Testis (tissue), 2 donors: ENCODE measurements around the gene SLC25A20.

Experiments used
- CTCF ChIP-seq, 3 experiments: fragments of 450-650 bp in 2 of 3; fragments of 200-600 bp in 1 of 3; sonication (generic) in 1 of 3; IDR thresholded peaks; one replicate each; pipeline ENCODE4 v1.5.1; 2016 to 2019; ENCODE audit warnings: antibody characterized with exemption in 3 of 3, mild to moderate bottlenecking in 2 of 3, moderate library complexity in 1 of 3
- POLR2A ChIP-seq: fragments of 450-650 bp; IDR thresholded peaks from one replicate; pipeline ENCODE4 v1.6.1; 2017; ENCODE audit warnings: antibody characterized with exemption, mild to moderate bottlenecking, moderate library complexity

DNA sequence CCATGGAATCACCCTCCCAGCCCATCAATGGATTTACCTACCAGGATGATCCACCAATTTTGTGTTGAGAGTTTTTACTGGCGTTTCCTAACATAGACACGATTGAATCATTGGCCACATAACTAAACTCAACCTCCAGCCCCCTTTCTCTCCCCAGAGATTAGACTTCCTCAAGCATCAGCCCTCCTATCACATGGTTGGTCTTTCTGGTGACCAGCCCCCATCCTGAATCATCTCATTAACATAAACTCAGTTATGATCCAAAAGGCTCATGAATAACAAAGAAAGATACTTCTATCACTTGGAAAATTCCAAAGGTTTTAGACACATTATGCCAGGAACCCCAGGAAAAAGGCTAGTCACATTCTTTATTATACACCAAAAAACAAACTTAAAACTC, 72.2 kb downstream of the SLC25A20 start:
- no peak for TF ChIP-seq CTCF (IDR thresholded peaks at IDR 0.05)
- TF ChIP-seq POLR2A, result no peak
